Peyer's patch (tissue), 4 donors: ENCODE results near the gene SMYD3.

Experiments
- CTCF ChIP-seq, 6 experiments: fragments of 450-650 bp in 4 of 6; fragments of 200-600 bp in 2 of 6; sonication (generic) in 1 of 6; IDR thresholded peaks; one replicate each; pipeline ENCODE4 v1.5.1; 2017 to 2019; ENCODE audit warnings: antibody characterized with exemption in 6 of 6, mild to moderate bottlenecking in 3 of 6, moderate library complexity in 1 of 6
- POLR2A ChIP-seq, 2 donors: fragments of 450-650 bp; IDR thresholded peaks; one replicate each; pipeline ENCODE4 v1.5.1; 2017; ENCODE audit warnings: antibody characterized with exemption in 2 of 2, mild to moderate bottlenecking in 2 of 2, moderate library complexity in 2 of 2

- TF ChIP-seq CTCF (IDR thresholded peaks at IDR 0.05), result no peak
- TF ChIP-seq POLR2A (IDR thresholded peaks at IDR 0.05), result no peak
Measured at GRCh38 chr1:245855846-245856730, 651.0 kb downstream of the SMYD3 start.
